Activated naive CD8-positive, alpha-beta T cell treated with anti-CD3 and anti-CD28 coated beads for 36 hours (primary cell): ENCODE results near the gene RASGRF2. TPM values are rescaled to one million over a fixed set of nuclear protein-coding genes. Genes with fewer than 3 reads are reported as not detected.
"Not testable (repeated sequence)": the region's sequence is repeated elsewhere in the genome, so short reads cannot be mapped to it uniquely, and the experiment has no call there.

ENCODE experiments used
- DNase-seq: peaks from one replicate; pipeline ENCODE4 v3.0.0; 2021
- H3K27ac Mint-ChIP-seq: one replicate; pipeline ENCODE4 v1.8.0; 2022; ENCODE audit warnings: mild to moderate bottlenecking, moderate library complexity, mixed read lengths
- H3K27me3 Mint-ChIP-seq: one replicate; pipeline ENCODE4 v1.8.0; 2022; ENCODE audit warnings: mild to moderate bottlenecking, mixed read lengths
- H3K36me3 Mint-ChIP-seq: one replicate; pipeline ENCODE4 v1.8.0; 2021; ENCODE audit warnings: mild to moderate bottlenecking, mixed read lengths
- H3K4me1 Mint-ChIP-seq: one replicate; pipeline ENCODE4 v1.8.0; 2021; ENCODE audit warnings: mixed read lengths
- H3K4me3 Mint-ChIP-seq: one replicate; pipeline ENCODE4 v1.8.0; 2022; ENCODE audit warnings: mild to moderate bottlenecking, moderate library complexity, mixed read lengths
- H3K9me3 Mint-ChIP-seq: one replicate; pipeline ENCODE4 v1.8.0; 2022; ENCODE audit warnings: mixed read lengths
- total RNA-seq, 2 experiments: library from RNA; stranded (reverse); gene quantifications; one replicate each; pipeline ENCODE4 v1.2.3, GENCODE V29; 2021

Gene RASGRF2
- total RNA-seq, 2 experiments from 2014 or later: 12.3 to 13.3 TPM

- H3K9me3 Mint-ChIP-seq: no peaks in the 10 kb centered on the region
- H3K27me3 Mint-ChIP-seq: no peaks in the 10 kb centered on the region
- no peak overlapping the region for H3K27ac Mint-ChIP-seq
- DNase-seq: no peak
- peaks cover 10% of the 10 kb centered on the region for H3K36me3 Mint-ChIP-seq
- no peaks in the 10 kb centered on the region for H3K4me1 Mint-ChIP-seq
- no peak overlapping the region for H3K4me3 Mint-ChIP-seq
These were observed 287.3 kb downstream of the RASGRF2 start for GRCh38 chr5:81247441-81247972.

GRCh38 chr5:81249240-81249639, 289.1 kb downstream of the RASGRF2 start:
- Mint-ChIP-seq H3K9me3 (no peaks in the 10 kb centered on the region), H3K36me3 (peaks cover 11% of the 10 kb centered on the region), H3K4me3 (no peak overlapping the region), H3K4me1 (no peaks in the 10 kb centered on the region), H3K27ac (no peak overlapping the region), H3K27me3 (no peaks in the 10 kb centered on the region)
- no peak for DNase-seq

- Mint-ChIP-seq H3K9me3 (no peaks in the 10 kb centered on the region), H3K27me3 (no peaks in the 10 kb centered on the region), H3K36me3 (peaks cover 13% of the 10 kb centered on the region), H3K27ac (no peak overlapping the region), H3K4me3 (no peak overlapping the region), H3K4me1 (no peaks in the 10 kb centered on the region)
- DNase-seq: no peak
These were observed 289.8 kb downstream of the RASGRF2 start for GRCh38 chr5:81250004-81250403.

- Mint-ChIP-seq H3K9me3 (no peaks in the 10 kb centered on the region), H3K27ac (no peak overlapping the region), H3K4me3 (no peak overlapping the region), H3K27me3 (no peaks in the 10 kb centered on the region), H3K36me3 (peaks cover 16% of the 10 kb centered on the region), H3K4me1 (no peaks in the 10 kb centered on the region)
- no peak for DNase-seq
These were observed 291.8 kb downstream of the RASGRF2 start for GRCh38 chr5:81251922-81252321.

GRCh38 chr5:81252904-81253303, 292.7 kb downstream of the RASGRF2 start:
- no peak for DNase-seq
- Mint-ChIP-seq H3K4me3 (no peak overlapping the region), H3K27ac (no peak overlapping the region), H3K36me3 (peaks cover 18% of the 10 kb centered on the region), H3K4me1 (no peaks in the 10 kb centered on the region), H3K27me3 (no peaks in the 10 kb centered on the region), H3K9me3 (no peaks in the 10 kb centered on the region)

- H3K27me3 Mint-ChIP-seq: no peaks in the 10 kb centered on the region
- H3K4me1 Mint-ChIP-seq: no peaks in the 10 kb centered on the region
- no peak overlapping the region for H3K4me3 Mint-ChIP-seq
- peaks cover 18% of the 10 kb centered on the region for H3K36me3 Mint-ChIP-seq
- no peak overlapping the region for H3K27ac Mint-ChIP-seq
- DNase-seq: no peak
- H3K9me3 Mint-ChIP-seq: no peaks in the 10 kb centered on the region
These were observed 293.7 kb downstream of the RASGRF2 start for GRCh38 chr5:81253875-81254274.

GRCh38 chr5:81254886-81255559, 294.9 kb downstream of the RASGRF2 start:
- Mint-ChIP-seq H3K4me3 (no peak overlapping the region), H3K36me3 (peaks cover 23% of the 10 kb centered on the region), H3K27ac (no peak overlapping the region), H3K4me1 (no peaks in the 10 kb centered on the region), H3K9me3 (peaks cover 5% of the 10 kb centered on the region), H3K27me3 (no peaks in the 10 kb centered on the region)
- no peak for DNase-seq

- H3K27ac Mint-ChIP-seq: no peak overlapping the region
- no peak for DNase-seq
- H3K4me3 Mint-ChIP-seq: no peak overlapping the region
- no peaks in the 10 kb centered on the region for H3K4me1 Mint-ChIP-seq
- peaks cover 24% of the 10 kb centered on the region for H3K36me3 Mint-ChIP-seq
- H3K9me3 Mint-ChIP-seq: peaks cover 15% of the 10 kb centered on the region
- H3K27me3 Mint-ChIP-seq: no peaks in the 10 kb centered on the region
These were observed 296.6 kb downstream of the RASGRF2 start for GRCh38 chr5:81256766-81257165.

GRCh38 chr5:81262796-81263195, 302.6 kb downstream of the RASGRF2 start:
- H3K27me3 Mint-ChIP-seq, H3K4me1 Mint-ChIP-seq, H3K27ac Mint-ChIP-seq, H3K4me3 Mint-ChIP-seq, DNase-seq: not testable (repeated sequence)
- Mint-ChIP-seq H3K36me3 (peaks cover 38% of the 10 kb centered on the region), H3K9me3 (peaks cover 21% of the 10 kb centered on the region)

GRCh38 chr5:81265101-81265500, 304.9 kb downstream of the RASGRF2 start:
- H3K4me1 Mint-ChIP-seq: peaks cover 4% of the 10 kb centered on the region
- peaks cover 29% of the 10 kb centered on the region for H3K36me3 Mint-ChIP-seq
- no peaks in the 10 kb centered on the region for H3K27me3 Mint-ChIP-seq
- H3K9me3 Mint-ChIP-seq: peaks cover 16% of the 10 kb centered on the region
- no peak for DNase-seq
- no peak overlapping the region for H3K27ac Mint-ChIP-seq
- H3K4me3 Mint-ChIP-seq: no peak overlapping the region

GRCh38 chr5:81268521-81269196, 308.5 kb downstream of the RASGRF2 start:
- H3K27me3 Mint-ChIP-seq: no peaks in the 10 kb centered on the region

GRCh38 chr5:81269751-81270393, 309.7 kb downstream of the RASGRF2 start:
- Mint-ChIP-seq H3K27me3 (no peaks in the 10 kb centered on the region), H3K36me3 (peaks cover 45% of the 10 kb centered on the region), H3K9me3 (peaks cover 32% of the 10 kb centered on the region), H3K27ac (no peak overlapping the region), H3K4me1 (peaks cover 13% of the 10 kb centered on the region), H3K4me3 (no peak overlapping the region)
- DNase-seq: no peak

More at GRCh38 chr5:81268521-81269196, 308.5 kb downstream of the RASGRF2 start:
- peaks cover 36% of the 10 kb centered on the region for H3K36me3 Mint-ChIP-seq
- DNase-seq: no peak
- peaks cover 21% of the 10 kb centered on the region for H3K9me3 Mint-ChIP-seq
- H3K4me3 Mint-ChIP-seq: no peak overlapping the region
- H3K27ac Mint-ChIP-seq: no peak overlapping the region
- H3K4me1 Mint-ChIP-seq: peaks cover 8% of the 10 kb centered on the region

- H3K27ac Mint-ChIP-seq, DNase-seq, H3K4me3 Mint-ChIP-seq, H3K27me3 Mint-ChIP-seq: not testable (repeated sequence)
- Mint-ChIP-seq H3K36me3 (peaks cover 51% of the 10 kb centered on the region), H3K9me3 (peaks cover 38% of the 10 kb centered on the region), H3K4me1 (peaks cover 14% of the 10 kb centered on the region)
These were observed 310.3 kb downstream of the RASGRF2 start for GRCh38 chr5:81270394-81271027.
